HG03095 (cell line): ENCODE results near the gene MACROD2.

ENCODE experiments used
- ATAC-seq: cut with Tn5 transposase; IDR thresholded peaks from one replicate; pipeline ENCODE4 v1.9.1; 2021; ENCODE audit warnings: moderate library complexity; ENCODE audit not compliant: unreplicated experiment

Gene MACROD2

DNA sequence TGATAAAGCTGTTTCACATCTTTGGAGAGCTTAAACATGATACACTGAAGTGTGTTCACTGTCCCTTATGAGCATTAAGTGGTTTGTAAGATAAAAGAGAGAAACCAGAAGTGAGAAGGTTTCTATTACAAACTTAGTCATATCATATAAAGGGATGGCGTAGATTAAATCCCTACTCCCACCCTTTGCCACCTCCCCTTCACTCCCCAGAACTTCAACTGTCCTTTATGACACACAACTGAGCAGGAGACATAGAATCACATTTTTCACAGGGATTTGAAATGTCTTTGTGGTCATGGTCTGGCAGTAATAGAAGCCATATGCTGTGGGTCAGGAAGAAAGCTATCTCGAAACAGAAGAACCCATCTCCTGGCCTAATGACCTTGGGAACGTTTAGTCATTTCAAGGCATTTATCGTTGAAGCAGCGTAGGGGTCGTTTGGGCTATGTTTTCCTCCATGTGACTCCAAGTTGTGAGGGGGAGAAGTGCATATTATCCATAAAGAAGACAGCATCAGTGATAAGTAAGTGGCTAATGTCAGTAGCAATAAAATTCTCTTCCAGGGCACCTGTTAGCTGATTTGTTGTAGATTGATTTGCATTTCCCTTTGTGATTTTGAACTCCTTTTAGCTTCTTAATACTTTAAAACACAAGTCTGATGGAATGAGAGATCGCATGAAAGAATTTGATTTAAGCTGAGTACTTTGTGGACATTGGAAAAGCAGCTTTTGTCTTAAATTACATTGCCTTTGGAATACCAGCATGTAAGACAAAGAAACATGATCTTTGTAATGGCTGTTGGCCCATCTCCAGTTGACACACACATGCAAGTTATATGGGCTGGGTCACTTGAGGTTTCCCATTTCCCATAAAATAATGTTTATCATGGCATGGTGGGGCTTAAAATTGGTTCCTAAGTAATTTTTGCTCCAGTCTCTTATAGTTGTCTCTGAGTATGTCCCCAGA, 843.6 kb downstream of the MACROD2 start:
- no peak for ATAC-seq

DNA sequence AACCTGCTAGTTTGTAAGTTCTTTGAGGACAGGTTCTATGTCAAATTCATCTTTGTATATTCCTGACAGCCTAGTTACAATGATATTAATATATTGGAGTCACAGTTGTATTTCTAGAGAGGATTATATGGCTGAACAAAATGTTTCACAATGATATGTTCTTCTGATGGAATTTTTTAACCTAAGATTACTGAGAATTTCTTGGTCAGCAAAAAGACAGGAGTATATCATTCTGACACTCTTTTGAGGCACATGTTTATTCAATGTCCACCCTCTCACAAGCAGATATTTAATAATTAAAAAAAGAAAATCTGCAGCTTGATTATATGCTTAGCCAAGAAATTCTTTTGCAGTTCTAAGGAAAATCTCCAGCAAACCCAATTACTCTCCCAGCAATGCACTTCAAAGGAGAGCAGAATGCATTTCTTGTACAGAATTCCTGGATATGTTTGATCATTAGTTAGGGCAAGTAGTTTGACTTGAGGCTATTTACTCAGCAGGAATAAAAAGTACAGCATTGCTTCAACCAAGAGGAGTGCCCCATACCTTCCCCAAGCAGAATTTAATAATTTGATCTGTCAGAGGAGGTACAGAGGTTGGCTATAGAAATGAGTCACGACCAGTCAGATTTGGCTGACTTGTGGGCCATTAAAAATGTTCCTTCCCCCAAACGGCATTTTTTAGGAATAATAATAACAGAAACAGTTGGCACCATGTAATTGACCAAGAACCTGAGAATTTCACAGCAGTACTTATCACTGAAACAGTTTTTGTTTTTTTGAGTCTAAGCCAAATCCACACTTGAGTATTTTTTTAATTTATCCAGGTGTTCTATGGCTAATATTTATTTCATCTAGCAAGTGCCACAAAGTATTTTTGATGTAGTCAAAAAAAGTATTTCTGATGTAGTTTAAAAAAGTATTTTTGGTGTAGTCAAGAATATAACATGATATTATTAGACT, 850.2 kb downstream of the MACROD2 start:
- ATAC-seq = no peak

DNA sequence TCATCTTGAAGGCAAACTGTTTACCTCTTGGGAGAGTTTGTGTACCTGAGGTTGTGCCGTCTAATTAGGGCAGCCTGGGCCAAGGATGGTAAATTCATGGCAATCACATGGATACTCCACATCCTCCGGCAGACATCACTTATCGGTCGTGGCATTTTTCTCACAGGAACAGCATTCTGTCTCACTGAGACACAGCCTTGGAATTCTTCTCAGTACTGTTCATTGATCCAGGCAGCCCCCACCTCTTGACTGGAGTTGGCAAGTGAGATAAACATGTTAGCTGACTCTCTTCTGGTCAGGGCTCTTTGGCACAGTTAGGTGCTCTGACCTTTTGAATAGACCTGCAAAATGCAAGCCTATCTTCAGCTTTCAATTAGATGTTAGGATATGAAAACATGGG, 853.5 kb downstream of the MACROD2 start:
- ATAC-seq = no peak

DNA sequence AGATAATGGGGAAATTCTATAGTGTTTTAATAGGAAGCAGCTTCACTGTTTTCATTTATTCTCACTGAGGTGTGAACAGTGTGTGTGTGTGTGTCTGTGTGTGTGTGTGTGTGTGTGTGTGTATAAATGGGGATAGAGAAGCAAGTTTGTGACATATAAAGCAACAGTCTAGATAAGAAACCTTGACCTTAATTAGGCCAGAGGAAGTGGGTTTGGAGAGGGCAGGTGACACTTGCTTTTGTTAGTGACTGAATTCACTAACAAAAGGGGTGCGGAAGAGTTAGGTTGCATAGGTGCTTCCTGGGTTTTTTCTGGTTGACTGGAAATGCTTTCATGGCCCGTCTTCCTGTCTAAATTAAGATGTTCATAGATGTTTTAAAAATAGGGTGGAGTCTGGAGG, 857.8 kb downstream of the MACROD2 start:
- ATAC-seq = no peak

DNA sequence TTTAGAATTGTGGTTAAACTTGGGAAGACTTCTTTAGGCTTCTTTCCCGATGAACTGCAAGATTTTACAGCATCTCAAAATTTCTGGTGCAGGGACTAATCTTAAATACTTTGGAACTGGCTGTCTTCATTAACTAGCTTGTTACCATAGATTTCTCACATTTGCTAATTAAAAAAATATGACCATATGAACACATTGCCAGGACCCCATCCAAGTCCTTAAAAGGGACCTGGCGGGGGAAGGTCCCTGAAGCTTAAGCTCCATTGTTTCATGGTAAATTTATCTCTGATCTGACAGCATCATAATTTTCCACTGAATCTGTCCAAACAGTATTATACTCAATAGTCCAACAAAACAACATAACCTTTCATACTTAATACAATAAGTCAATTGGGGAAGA, 859.9 kb downstream of the MACROD2 start:
- ATAC-seq = no peak

DNA sequence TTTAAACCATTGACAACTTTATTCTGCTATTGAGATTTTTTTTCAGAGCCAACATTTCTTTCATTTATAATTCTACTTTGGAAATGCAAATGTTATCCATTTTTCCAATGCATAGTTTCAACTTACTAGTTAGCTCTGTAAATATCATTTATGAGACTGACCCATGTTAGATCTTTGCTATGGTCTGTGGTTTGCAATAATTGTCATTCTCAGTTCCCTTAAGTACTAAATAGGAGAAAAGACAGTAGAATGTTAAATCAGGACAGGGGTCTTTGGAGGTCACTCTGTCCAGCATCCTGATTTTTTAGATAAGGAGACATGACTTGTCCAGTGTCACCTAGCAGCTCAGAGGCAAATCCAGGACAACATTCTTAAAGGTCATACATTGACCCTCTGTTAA, 864.3 kb downstream of the MACROD2 start:
- no peak for ATAC-seq

DNA sequence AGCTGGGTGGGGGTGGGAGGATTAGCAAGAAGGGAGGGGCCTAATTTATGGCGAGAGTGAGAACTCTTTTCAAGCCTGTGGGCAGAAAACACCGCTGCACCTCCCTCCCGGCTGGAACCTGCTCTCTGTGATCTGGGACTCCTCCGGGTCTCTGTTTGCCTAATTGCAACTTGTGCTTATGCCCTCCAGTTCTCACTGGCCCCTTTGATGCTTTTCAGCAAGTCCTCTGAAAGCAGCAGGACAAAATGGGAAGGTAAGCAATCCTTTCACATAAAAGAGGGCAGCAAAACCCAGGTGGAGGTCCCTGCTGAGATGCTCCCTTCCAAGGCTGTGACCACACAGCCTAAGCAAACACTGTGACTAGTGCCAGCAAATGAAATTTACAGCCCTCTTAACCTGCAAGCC, 865.1 kb downstream of the MACROD2 start:
- ATAC-seq = no peak

DNA sequence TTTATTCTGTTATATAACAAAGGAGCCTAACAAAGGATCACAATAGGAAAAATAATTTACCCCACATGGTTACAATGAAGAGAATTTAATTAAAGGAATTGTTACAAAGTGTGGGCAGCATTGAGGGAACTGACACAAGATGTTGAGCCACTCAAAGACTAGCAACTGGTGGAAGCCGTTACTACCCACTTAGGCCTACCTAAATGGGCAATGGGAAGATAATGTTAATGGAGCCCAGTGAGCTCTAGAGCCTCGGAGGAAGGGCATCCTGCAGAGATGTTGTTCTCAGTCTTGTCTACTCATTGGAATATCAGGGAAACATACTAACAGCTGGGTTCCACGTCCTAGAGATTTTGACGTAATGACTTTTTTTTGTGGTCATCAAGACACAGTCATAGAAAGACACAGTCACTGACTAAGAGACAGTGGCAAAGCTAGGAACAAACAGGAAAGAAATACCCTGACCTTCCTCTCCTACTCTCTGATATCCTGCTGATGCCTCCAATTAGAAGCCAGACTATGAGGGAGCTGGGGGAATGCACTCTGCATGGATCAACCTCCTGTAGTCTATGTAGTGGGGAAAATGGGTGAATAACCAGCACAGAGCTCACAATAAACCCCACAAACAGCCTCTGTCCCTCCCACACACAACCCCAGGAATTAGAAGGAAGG, 865.8 kb downstream of the MACROD2 start:
- no peak for ATAC-seq

DNA sequence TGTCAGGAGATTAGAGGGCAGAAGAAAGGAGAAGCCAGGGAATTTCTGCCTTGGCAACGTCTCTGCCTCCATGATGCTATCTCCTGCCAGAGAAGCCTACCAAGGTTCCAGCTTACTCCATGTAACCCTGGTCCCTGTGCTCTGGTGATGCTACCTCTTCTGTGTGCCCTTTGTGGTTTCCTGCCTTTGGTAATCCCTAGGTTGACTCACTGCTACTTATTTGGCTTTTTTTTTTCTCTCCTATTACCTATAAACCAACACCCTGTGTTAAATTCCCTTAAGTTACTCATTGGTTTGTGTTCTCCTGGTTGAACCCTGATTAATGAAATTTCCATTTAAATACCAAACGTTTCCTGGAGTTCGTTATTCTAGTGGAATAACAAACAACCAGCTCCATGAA, 869.9 kb downstream of the MACROD2 start:
- no peak for ATAC-seq

DNA sequence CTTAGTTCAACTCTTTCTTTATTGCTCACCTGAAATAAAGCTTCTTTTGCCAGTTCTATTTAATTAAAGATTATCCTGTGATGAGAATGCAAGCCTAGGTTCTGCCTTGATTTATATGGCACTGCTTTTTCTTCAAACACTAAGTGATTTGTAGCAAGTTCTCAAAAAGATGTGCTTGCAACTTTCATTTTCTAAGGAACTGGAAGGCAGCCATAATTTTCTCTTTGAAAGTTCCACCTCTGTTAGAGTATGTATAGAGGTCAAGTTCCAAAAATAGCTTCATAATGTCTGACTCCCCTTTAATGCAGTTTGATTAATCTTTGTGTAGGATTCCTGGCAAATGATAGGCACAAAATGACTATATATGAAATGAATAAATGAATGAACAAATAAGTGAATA, 870.4 kb downstream of the MACROD2 start:
- no peak for ATAC-seq

DNA sequence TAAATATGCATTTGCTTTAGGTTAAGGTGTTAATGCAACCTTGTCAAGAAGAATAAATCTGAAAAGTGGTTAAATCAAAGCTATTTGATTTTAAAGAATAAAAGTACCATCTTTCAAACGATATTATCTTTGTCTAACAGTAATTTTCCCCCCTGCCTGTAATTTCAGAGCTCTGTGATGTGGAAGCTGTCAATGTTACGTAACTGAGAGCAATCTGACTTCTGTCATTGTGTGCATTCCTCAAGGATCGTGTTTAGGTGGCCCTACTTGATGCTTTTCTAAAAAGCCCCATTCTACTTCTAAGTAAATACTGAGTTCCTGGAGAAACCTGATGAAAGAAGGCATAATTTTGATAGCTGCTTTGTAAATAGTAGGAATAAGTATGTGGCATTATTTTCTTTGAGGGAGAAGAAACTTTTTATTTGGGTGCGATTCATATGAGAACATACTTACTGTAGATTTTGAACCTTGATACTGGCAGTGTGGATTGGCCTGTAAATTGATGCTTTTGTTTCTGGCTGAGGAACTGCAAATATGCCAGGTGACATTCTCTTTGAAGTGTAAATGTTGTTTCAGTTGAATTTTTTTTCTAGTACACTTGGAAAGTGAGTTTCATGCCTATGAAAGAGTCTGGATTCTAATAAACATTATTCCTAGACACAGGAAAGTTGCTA, 871.7 kb downstream of the MACROD2 start:
- no peak for ATAC-seq

DNA sequence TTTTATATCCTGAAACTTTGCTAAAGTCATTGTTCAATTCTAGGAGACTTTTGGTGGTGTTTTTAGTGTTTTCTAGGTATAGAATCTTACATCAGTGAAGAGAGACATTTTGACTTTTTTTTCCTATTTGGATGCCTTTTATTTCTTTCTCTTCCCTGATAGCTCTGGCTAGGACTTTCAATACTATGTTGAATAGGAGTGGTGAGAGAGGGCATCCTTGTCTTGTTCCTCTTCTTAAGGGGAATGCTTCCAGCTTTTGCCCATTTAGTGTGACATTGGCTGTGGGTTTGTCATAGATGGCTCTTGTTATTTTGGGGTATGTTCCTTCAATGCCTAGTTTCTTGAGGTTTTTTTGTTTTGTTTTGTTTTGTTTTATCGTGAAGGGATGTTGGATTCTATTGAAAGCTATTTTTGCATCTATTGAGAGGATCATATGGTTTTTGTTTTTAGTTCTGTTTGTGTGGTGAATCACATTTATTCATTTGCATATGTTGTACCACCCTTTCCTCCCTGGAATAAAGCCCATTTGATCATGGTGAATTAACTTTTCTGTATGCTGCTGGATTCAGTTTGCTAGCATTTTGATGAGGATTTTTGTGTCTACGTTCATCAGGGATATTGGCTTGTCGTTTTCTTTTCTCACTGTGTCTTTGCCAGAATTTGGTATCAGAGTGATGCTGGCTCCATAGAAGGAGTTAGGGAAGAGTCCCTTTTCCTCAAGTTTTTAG, 882.1 kb downstream of the MACROD2 start:
- ATAC-seq = no peak

DNA sequence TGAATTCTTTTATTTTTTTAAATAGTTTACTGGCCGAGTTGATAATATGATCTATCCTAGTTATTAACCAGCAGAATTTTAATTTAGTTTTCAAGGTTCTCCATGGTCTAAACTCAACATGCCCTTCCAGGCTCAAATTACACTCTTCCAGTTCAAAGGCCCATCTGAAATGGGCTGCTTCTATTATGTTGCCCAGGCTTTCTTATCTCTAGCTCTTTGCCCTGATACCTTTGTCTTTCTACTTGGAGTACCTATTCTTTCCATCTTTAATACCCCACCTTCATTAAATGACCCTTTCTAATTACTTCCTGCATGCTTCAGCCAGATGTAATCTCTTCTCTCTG, 883.3 kb downstream of the MACROD2 start:
- ATAC-seq = no peak

DNA sequence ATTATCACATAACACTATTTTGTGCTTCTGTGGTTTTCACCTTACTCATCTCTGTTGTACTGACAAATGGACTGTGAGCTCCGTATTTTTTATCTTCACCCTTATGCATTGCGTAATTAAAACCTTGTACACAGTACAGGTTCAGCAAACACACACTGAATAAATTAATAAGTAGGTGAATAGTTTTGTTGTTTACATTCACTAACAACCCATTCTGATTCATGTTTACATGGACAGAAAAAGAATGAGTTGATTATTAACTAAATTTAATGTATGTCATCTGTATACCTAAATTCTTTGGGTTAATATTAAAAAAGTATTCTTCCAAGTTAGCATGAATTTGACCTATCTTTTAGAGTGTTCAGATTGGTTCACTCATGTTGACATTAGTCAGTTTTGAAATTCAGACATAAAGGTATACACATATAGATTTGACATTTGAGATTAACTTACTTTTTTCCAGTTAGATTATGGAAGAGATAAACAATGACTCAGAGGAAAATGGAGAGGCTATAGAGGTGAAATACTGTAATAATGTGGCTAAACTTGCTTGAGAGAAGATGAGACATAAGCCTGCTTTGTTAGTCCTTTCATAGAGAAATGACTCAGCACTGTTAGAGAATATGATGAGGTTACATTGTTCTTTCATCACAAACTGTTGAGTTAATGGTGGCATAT, 883.8 kb downstream of the MACROD2 start:
- no peak for ATAC-seq

DNA sequence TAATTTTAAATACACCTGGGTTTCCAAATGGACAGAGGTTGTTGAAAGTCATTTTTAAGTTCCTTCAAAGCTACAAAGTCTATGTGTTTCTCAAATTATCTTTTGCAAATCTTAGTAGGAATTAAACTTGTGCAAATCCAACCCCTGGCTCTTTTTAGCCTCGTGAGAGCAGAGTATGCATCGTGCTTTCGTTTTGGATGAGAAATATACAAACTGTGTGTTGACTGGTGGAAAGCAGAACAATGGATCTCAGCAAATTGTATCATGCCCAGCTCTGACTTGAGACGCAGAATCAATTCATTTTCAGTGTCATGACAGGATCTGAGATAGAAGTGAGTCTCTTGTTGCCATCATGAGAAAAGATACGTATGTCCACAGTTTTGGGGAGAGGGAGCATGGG, 884.5 kb downstream of the MACROD2 start:
- no peak for ATAC-seq

DNA sequence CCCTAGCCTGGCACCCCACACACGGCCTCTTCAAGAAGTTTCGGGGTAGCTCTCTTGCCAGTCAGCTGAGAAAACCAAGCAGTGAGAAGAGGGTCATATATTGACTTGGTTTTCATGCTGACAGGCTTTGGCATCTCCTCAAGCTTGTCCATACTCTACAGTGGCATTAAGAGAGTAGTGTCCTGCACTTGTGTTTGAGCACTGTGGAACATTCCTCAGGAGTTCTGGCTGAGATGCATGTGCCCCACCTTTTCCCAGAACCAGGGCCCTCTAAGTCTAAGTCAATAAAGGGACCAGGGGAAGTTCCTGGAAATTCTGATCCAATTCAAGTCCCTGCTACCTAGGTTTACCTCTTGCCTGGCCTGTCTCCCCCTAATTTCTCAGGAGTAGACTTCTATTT, 886.2 kb downstream of the MACROD2 start:
- ATAC-seq = no peak

DNA sequence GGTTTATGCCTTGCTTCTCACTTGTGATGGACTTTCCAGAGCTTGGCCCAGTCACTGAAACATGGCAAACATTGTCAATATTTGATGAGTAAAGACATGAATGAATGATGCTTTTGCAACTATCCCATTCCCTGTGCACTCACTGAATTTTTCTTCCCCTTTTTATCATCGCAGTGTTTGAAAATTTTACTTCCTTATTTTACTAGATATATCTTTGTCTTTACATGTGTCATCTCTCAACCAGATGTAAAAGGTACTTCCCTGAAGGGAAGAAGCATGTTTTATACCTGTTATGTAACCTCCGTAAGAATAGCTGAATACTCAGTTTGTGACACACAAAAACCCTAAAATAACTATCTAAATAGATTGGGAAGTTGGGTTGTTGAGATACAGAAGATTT, 886.8 kb downstream of the MACROD2 start:
- no peak for ATAC-seq

DNA sequence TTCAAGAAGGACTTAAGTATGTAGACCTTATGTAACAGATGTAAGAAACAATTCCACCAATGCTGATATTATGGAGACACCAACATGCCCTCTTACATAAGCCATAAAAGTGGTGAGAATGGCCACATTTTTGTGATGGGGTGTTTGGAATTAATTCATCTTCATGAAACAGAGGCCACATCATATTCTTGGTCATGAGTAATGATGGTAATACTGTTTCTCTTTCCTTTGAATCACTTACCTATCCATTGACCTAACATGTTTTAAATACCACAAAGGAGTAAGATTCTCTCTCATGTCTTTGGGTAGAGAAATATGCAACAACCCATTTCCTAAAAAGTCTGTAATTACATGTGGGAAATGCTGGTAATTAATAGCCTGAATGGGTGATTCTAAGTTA, 887.5 kb downstream of the MACROD2 start:
- ATAC-seq = no peak

DNA sequence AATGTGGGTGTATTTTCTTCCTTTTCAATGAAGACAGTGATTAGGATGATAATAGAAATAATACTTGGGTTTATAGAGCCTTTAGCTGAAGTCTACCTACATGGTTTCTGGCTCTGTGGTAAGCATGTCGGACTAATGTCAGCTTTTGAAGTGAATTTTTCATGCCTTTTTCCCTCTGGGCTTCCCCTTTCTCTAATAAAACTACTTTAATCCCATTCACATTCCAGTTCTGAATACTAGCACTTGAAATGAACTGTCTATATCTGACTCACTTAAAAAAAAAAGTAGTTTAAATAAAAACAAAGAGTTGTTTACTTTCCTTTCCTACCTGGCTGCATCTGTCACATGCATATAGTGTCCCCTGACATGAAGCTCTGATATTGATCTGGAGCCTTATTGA, 888.0 kb downstream of the MACROD2 start:
- no peak for ATAC-seq

DNA sequence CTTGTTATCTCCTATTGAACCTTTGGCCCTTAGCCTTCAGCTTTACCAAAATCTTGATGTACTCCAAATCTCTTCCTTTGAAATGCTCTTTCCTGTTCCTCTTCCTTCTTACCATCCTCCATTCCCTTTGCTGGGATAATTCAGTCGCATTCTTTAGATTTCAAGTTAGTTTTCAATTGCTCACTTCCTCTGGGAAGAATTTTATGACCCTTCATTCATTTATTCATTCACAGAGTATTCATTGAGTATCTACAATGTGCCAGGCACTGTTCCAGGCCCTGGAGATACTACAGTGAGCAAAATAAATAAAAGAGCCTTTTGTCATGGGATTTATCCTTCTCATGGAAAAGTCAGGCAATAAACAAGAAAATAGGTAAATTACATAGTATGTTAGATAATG, 890.3 kb downstream of the MACROD2 start:
- no peak for ATAC-seq
